HepG2 (cell line): ENCODE results near the gene SAMD10. TPM values are rescaled to one million over a fixed set of nuclear protein-coding genes. Genes with fewer than 3 reads are reported as not detected.

Source experiments
- JUND ChIP-seq: sonication (generic); formaldehyde crosslinking; IDR thresholded peaks from 2 replicates; pipeline ENCODE4 v1.8.0; 2022; ENCODE audit warnings: mild to moderate bottlenecking, missing genetic modification reagents
- NPAS2 ChIP-seq: sonication (generic); formaldehyde crosslinking; IDR thresholded peaks from 2 replicates; pipeline ENCODE4 v1.8.0; 2022; ENCODE audit warnings: mild to moderate bottlenecking, missing genetic modification reagents, borderline replicate concordance
- ONECUT2 ChIP-seq: sonication (generic); formaldehyde crosslinking; IDR thresholded peaks from 2 replicates; pipeline ENCODE4 v1.4.0; 2020; ENCODE audit warnings: missing genetic modification reagents
- RBAK ChIP-seq: sonication (generic); formaldehyde crosslinking; IDR thresholded peaks from 2 replicates; pipeline ENCODE4 v1.5.1; 2020; ENCODE audit warnings: mild to moderate bottlenecking, missing genetic modification reagents
- REL ChIP-seq: sonication (generic); formaldehyde crosslinking; conservative IDR thresholded peaks from 2 replicates; pipeline ENCODE4 v1.8.0; 2022; ENCODE audit warnings: mild to moderate bottlenecking, missing genetic modification reagents, moderate library complexity
- SOX6 ChIP-seq, 2 experiments: fragments of 450-650 bp in 1 of 2; sonication (generic) in 1 of 2; formaldehyde crosslinking in 1 of 2; IDR thresholded peaks; 2 replicates each; pipeline versions ENCODE4 v1.4.0 to v1.6.1; 2017 to 2020; ENCODE audit warnings: antibody characterized with exemption in 1 of 2, mild to moderate bottlenecking in 1 of 2, missing genetic modification reagents in 1 of 2
- SP5 ChIP-seq: IDR thresholded peaks from 2 replicates; pipeline ENCODE4 v1.6.1; 2016; ENCODE audit warnings: low read depth, borderline replicate concordance
- ZC3H13 ChIP-seq: sonication (generic); formaldehyde crosslinking; IDR thresholded peaks from 2 replicates; pipeline ENCODE4 v1.8.1; 2023; ENCODE audit warnings: mild to moderate bottlenecking, missing genetic modification reagents, moderate library complexity
- ZC3H4 ChIP-seq: sonication (generic); formaldehyde crosslinking; IDR thresholded peaks from 2 replicates; pipeline ENCODE4 v1.4.0; 2020; ENCODE audit warnings: missing genetic modification reagents, borderline replicate concordance
- ZNF292 ChIP-seq: sonication (generic); formaldehyde crosslinking; IDR thresholded peaks from 2 replicates; pipeline ENCODE4 v1.8.1; 2022; ENCODE audit warnings: mild to moderate bottlenecking, low read depth, missing genetic modification reagents, borderline replicate concordance
- ZNF329 ChIP-seq: sonication (generic); formaldehyde crosslinking; IDR thresholded peaks from 2 replicates; pipeline ENCODE4 v1.9.0; 2021; ENCODE audit warnings: low read depth, mild to moderate bottlenecking, missing genetic modification reagents
- ZNF563 ChIP-seq: sonication (generic); formaldehyde crosslinking; IDR thresholded peaks from 2 replicates; pipeline ENCODE4 v1.8.0; 2022; ENCODE audit warnings: mild to moderate bottlenecking, moderate library complexity, missing genetic modification reagents
- ZNF713 ChIP-seq: sonication (generic); formaldehyde crosslinking; IDR thresholded peaks from 2 replicates; pipeline ENCODE4 v1.4.0; 2020; ENCODE audit warnings: mild to moderate bottlenecking, missing genetic modification reagents
- polyA plus RNA-seq, 8 experiments: library from polyadenylated mRNA; depleted of rRNA in 3 of 8; stranded (reverse) in 7 of 8; unstranded in 1 of 8; fragments of >200 nt; fragmentation: Illumina TruSeq in 4 of 8; extraction: Trizol in 4 of 8; gene quantifications; 2 replicates each; pipeline versions ENCODE4 v1.2.1 to v1.2.3, GENCODE V29; 2011 to 2016; ENCODE audit warnings: low read depth in 4 of 8, missing spikeins in 1 of 8, mixed read lengths in 1 of 8; ENCODE audit not compliant: insufficient read depth in 1 of 8
- total RNA-seq, 5 experiments: library from RNA; depleted of rRNA; stranded (reverse); fragments of >200 nt; fragmentation: Illumina TruSeq; extraction: Trizol; gene quantifications; 2 replicates each; pipeline ENCODE4 v1.2.3, GENCODE V29; 2016; ENCODE audit warnings: low read depth in 1 of 5
- TF ChIP-seq, protein P1 (sequence below): sonication (generic); formaldehyde crosslinking; IDR thresholded peaks from 2 replicates; pipeline ENCODE4 v1.5.1; 2020; ENCODE audit warnings: missing genetic modification reagents, mild to moderate bottlenecking, borderline replicate concordance
- TF ChIP-seq, protein P2 (sequence below): sonication (generic); formaldehyde crosslinking; IDR thresholded peaks from 2 replicates; pipeline ENCODE4 v1.8.1; 2023; ENCODE audit warnings: mild to moderate bottlenecking, missing genetic modification reagents
- TF ChIP-seq, protein P3 (sequence below): sonication (generic); formaldehyde crosslinking; IDR thresholded peaks from 2 replicates; pipeline ENCODE4 v1.5.1; 2020; ENCODE audit warnings: mild to moderate bottlenecking, missing genetic modification reagents, moderate library complexity
- TF ChIP-seq, protein P4 (sequence below): sonication (generic); formaldehyde crosslinking; IDR thresholded peaks from 2 replicates; pipeline ENCODE4 v1.8.0; 2022; ENCODE audit warnings: low read depth, missing genetic modification reagents
- TF ChIP-seq, protein P5 (sequence below): IDR thresholded peaks from 2 replicates; pipeline ENCODE4 v1.6.1; 2016

SAMD10 gene
- total and polyA plus RNA-seq, 2 of the 13 experiments (the other 11 are each of a cell fraction or from before 2014, with no cell fraction given), result 6.1 to 11.0 TPM

DNA sequence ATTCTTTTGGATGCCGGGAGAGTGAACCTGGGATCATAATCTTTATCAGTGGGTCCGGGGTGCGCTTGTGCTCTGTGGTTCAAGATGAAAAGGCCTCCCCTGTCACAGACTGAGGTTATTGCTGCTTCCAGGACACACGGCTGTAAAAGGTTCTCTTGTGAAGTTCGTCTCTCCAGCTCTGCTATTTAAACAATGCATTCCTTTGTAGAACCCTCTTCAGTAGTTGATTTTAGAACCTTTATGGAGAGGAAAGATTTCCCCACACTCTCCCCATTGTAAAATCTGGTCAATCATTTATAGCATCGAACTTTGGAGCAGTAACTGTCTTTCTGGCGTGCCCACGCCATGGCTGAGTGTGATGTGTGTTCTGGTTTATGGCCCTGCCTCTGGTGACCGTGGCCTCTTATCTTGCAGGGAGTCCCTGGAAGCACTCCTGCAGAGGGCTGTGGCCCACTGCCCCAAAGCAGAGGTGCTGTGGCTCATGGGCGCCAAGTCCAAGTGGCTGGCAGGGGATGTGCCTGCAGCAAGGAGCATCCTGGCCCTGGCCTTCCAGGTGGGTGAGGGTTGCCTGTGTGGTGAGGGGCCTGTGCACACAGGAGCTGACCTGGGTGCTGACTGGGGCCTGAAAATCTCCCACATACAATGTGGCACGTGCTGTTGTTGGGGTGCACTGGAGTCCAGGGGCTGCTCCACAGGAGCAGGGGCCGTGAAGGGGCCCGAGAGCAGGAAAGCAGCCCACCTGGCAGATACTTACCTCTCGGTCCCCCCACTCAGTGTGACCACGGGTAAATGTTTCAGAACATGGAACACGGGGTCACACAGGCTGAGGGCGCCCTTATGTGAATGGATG, 44.9 kb upstream of the SAMD10 start (continued):
- TF ChIP-seq REL, result no peak
- TF ChIP-seq SP5 (CRISPR knock-in tag), result peak; percentile 35
- TF ChIP-seq, protein P1, sequence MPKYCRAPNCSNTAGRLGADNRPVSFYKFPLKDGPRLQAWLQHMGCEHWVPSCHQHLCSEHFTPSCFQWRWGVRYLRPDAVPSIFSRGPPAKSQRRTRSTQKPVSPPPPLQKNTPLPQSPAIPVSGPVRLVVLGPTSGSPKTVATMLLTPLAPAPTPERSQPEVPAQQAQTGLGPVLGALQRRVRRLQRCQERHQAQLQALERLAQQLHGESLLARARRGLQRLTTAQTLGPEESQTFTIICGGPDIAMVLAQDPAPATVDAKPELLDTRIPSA (CRISPR knock-in tag), result no peak
- TF ChIP-seq JUND (CRISPR knock-in tag), result peak; percentile 55; the same call in 1 of the 2 replicates
- TF ChIP-seq ZNF329, result no peak
- TF ChIP-seq, protein P2, sequence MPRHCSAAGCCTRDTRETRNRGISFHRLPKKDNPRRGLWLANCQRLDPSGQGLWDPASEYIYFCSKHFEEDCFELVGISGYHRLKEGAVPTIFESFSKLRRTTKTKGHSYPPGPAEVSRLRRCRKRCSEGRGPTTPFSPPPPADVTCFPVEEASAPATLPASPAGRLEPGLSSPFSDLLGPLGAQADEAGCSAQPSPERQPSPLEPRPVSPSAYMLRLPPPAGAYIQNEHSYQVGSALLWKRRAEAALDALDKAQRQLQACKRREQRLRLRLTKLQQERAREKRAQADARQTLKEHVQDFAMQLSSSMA (CRISPR knock-in tag), result peak; percentile 85; the same call in 1 of the 2 replicates
- no peak for TF ChIP-seq NPAS2 (CRISPR knock-in tag)
- TF ChIP-seq, protein P3, sequence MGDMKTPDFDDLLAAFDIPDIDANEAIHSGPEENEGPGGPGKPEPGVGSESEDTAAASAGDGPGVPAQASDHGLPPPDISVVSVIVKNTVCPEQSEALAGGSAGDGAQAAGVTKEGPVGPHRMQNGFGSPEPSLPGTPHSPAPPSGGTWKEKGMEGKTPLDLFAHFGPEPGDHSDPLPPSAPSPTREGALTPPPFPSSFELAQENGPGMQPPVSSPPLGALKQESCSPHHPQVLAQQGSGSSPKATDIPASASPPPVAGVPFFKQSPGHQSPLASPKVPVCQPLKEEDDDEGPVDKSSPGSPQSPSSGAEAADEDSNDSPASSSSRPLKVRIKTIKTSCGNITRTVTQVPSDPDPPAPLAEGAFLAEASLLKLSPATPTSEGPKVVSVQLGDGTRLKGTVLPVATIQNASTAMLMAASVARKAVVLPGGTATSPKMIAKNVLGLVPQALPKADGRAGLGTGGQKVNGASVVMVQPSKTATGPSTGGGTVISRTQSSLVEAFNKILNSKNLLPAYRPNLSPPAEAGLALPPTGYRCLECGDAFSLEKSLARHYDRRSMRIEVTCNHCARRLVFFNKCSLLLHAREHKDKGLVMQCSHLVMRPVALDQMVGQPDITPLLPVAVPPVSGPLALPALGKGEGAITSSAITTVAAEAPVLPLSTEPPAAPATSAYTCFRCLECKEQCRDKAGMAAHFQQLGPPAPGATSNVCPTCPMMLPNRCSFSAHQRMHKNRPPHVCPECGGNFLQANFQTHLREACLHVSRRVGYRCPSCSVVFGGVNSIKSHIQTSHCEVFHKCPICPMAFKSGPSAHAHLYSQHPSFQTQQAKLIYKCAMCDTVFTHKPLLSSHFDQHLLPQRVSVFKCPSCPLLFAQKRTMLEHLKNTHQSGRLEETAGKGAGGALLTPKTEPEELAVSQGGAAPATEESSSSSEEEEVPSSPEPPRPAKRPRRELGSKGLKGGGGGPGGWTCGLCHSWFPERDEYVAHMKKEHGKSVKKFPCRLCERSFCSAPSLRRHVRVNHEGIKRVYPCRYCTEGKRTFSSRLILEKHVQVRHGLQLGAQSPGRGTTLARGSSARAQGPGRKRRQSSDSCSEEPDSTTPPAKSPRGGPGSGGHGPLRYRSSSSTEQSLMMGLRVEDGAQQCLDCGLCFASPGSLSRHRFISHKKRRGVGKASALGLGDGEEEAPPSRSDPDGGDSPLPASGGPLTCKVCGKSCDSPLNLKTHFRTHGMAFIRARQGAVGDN (CRISPR knock-in tag), result peak; percentile 92
- TF ChIP-seq ONECUT2, result no peak
- TF ChIP-seq ZNF292 (CRISPR knock-in tag), result peak; percentile 45; the same call in 1 of the 2 replicates
- no peak for TF ChIP-seq RBAK (CRISPR knock-in tag)
- TF ChIP-seq, protein P4, sequence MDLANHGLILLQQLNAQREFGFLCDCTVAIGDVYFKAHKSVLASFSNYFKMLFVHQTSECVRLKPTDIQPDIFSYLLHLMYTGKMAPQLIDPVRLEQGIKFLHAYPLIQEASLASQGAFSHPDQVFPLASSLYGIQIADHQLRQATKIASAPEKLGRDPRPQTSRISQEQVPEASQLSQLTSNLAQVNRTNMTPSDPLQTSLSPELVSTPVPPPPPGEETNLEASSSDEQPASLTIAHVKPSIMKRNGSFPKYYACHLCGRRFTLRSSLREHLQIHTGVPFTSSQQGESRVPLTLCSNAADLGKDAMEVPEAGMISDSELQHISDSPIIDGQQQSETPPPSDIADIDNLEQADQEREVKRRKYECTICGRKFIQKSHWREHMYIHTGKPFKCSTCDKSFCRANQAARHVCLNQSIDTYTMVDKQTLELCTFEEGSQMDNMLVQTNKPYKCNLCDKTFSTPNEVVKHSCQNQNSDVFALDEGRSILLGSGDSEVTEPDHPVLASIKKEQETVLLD (CRISPR knock-in tag), result no peak
- no peak for TF ChIP-seq ZC3H13 (CRISPR knock-in tag)
- TF ChIP-seq ZNF713 (CRISPR knock-in tag), result no peak
- TF ChIP-seq ZC3H4 (CRISPR knock-in tag), result no peak
- TF ChIP-seq, protein P5, sequence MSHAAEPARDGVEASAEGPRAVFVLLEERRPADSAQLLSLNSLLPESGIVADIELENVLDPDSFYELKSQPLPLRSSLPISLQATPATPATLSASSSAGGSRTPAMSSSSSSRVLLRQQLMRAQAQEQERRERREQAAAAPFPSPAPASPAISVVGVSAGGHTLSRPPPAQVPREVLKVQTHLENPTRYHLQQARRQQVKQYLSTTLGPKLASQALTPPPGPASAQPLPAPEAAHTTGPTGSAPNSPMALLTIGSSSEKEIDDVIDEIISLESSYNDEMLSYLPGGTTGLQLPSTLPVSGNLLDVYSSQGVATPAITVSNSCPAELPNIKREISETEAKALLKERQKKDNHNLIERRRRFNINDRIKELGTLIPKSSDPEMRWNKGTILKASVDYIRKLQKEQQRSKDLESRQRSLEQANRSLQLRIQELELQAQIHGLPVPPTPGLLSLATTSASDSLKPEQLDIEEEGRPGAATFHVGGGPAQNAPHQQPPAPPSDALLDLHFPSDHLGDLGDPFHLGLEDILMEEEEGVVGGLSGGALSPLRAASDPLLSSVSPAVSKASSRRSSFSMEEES, result peak; percentile 66
- TF ChIP-seq SOX6 (IDR thresholded peaks at IDR 0.05), result no peak
- peak; percentile 98 for TF ChIP-seq SOX6 (CRISPR knock-in tag; IDR thresholded peaks at IDR 0.05)
- TF ChIP-seq ZNF563, result peak; percentile 32; the same call in 1 of the 2 replicates
